ENCODE measurements around the gene NCOA5. TPM values are rescaled to one million over a fixed set of nuclear protein-coding genes. Genes with fewer than 3 reads are reported as not detected.

NCOA5 gene
- total RNA-seq, 1 experiment from 2014 or later, result 13.7 TPM

GRCh38 chr20:46028110-46028509 lies 61.7 kb downstream of the NCOA5 start:
- in situ Hi-C loops (cut with HindIII; ENCODE audit: low sequenced_read_pairs), result no loop called here
- peak; percentile 33 for DNase-seq (ENCODE audit: low spot score)

GRCh38 chr20:46027245-46027853 lies 62.4 kb downstream of the NCOA5 start:
- in situ Hi-C loops (cut with HindIII; ENCODE audit: low sequenced_read_pairs), result no loop called here
- no peak for DNase-seq (ENCODE audit: low spot score)

GRCh38 chr20:46025376-46025783 lies 64.4 kb downstream of the NCOA5 start:
- in situ Hi-C loops (cut with HindIII; ENCODE audit: low sequenced_read_pairs), result no loop called here
- peak; percentile 59 for DNase-seq (ENCODE audit: low spot score)

- DNase-seq (ENCODE audit: low spot score), result no peak
- in situ Hi-C loops (cut with HindIII; ENCODE audit: low sequenced_read_pairs), result no loop called here
Observed at GRCh38 chr20:46023999-46024398, 65.8 kb downstream of the NCOA5 start.

GRCh38 chr20:46023148-46023484 lies 66.6 kb downstream of the NCOA5 start:
- in situ Hi-C loops (cut with HindIII; ENCODE audit: low sequenced_read_pairs), result no loop called here

GRCh38 chr20:46022411-46023147 lies 67.2 kb downstream of the NCOA5 start:
- peak; percentile 79 for DNase-seq (ENCODE audit: low spot score)
- in situ Hi-C loops (cut with HindIII; ENCODE audit: low sequenced_read_pairs), result no loop called here

More at GRCh38 chr20:46023148-46023484, 66.6 kb downstream of the NCOA5 start:
- no peak for DNase-seq (ENCODE audit: low spot score)

- in situ Hi-C loops (cut with HindIII; ENCODE audit: low sequenced_read_pairs), result no loop called here
Observed at GRCh38 chr20:46021361-46022359, 68.1 kb downstream of the NCOA5 start.

GRCh38 chr20:46020555-46020954 lies 69.2 kb downstream of the NCOA5 start:
- in situ Hi-C loops (cut with HindIII; ENCODE audit: low sequenced_read_pairs), result no loop called here
- no peak for DNase-seq (ENCODE audit: low spot score)

More at GRCh38 chr20:46021361-46022359, 68.1 kb downstream of the NCOA5 start:
- peak; percentile 63 for DNase-seq (ENCODE audit: low spot score)

- in situ Hi-C loops (cut with HindIII; ENCODE audit: low sequenced_read_pairs), result no loop called here
- no peak for DNase-seq (ENCODE audit: low spot score)
Observed at GRCh38 chr20:46018611-46019010, 71.2 kb downstream of the NCOA5 start.

- no peak for DNase-seq (ENCODE audit: low spot score)
- in situ Hi-C loops (cut with HindIII; ENCODE audit: low sequenced_read_pairs), result no loop called here
Observed at GRCh38 chr20:46018112-46018511, 71.7 kb downstream of the NCOA5 start.

GRCh38 chr20:46017272-46017671 lies 72.5 kb downstream of the NCOA5 start:
- no peak for DNase-seq (ENCODE audit: low spot score)
- in situ Hi-C loops (cut with HindIII; ENCODE audit: low sequenced_read_pairs), result no loop called here

- in situ Hi-C loops (cut with HindIII; ENCODE audit: low sequenced_read_pairs), result no loop called here
- DNase-seq (ENCODE audit: low spot score), result no peak
Observed at GRCh38 chr20:46014517-46015396, 75.0 kb downstream of the NCOA5 start.

GRCh38 chr20:46013829-46014516 lies 75.8 kb downstream of the NCOA5 start:
- peak; percentile 41 for DNase-seq (ENCODE audit: low spot score)
- in situ Hi-C loops (cut with HindIII; ENCODE audit: low sequenced_read_pairs), result no loop called here

- DNase-seq (ENCODE audit: low spot score), result no peak
- in situ Hi-C loops (cut with HindIII; ENCODE audit: low sequenced_read_pairs), result no loop called here
Observed at GRCh38 chr20:46013322-46013828, 76.4 kb downstream of the NCOA5 start.

GRCh38 chr20:46012921-46013320 lies 76.8 kb downstream of the NCOA5 start:
- in situ Hi-C loops (cut with HindIII; ENCODE audit: low sequenced_read_pairs), result no loop called here
- no peak for DNase-seq (ENCODE audit: low spot score)

GRCh38 chr20:46011631-46012482 lies 77.9 kb downstream of the NCOA5 start:
- DNase-seq (ENCODE audit: low spot score), result no peak
- in situ Hi-C loops (cut with HindIII; ENCODE audit: low sequenced_read_pairs), result no loop called here
